Skeletal muscle tissue (tissue), 4 donors: Measurements from ENCODE around the gene ZNF366. TPM values are rescaled to one million over a fixed set of nuclear protein-coding genes. Genes with fewer than 3 reads are reported as not detected.
A peak's percentile ranks its signal among the peaks of the same experiment; 100 is the strongest.
"Not testable (repeated sequence)": the region's sequence is repeated elsewhere in the genome, so short reads cannot be mapped to it uniquely, and the experiment has no call there.

Experiments used
- H3K27ac ChIP-seq: one replicate; pipeline ENCODE4 v1.7.0; 2013; ENCODE audit warnings: mild to moderate bottlenecking, low read depth, low read length, inconsistent platforms
- H3K27me3 ChIP-seq, 3 donors: one replicate each; pipeline ENCODE4 v1.7.0; 2013; ENCODE audit warnings: low read length in 3 of 3; ENCODE audit not compliant: control insufficient read depth in 3 of 3, insufficient read depth in 3 of 3
- H3K36me3 ChIP-seq, 3 donors: one replicate each; pipeline ENCODE4 v1.7.0; 2013; ENCODE audit warnings: low read length in 3 of 3; ENCODE audit not compliant: control insufficient read depth in 3 of 3, insufficient read depth in 3 of 3
- H3K4me1 ChIP-seq, 3 donors: one replicate each; pipeline ENCODE4 v1.7.0; 2013; ENCODE audit warnings: low read length in 3 of 3, mild to moderate bottlenecking in 3 of 3; ENCODE audit not compliant: control insufficient read depth in 3 of 3, insufficient read depth in 3 of 3
- H3K4me3 ChIP-seq, 3 donors: one replicate each; pipeline ENCODE4 v1.7.0; 2013; ENCODE audit warnings: low read length in 3 of 3
- H3K9ac ChIP-seq, 3 donors: one replicate each; pipeline ENCODE4 v1.7.0; 2013; ENCODE audit warnings: low read length in 3 of 3, mild to moderate bottlenecking in 3 of 3, moderate library complexity in 2 of 3, low read depth in 1 of 3
- H3K9me3 ChIP-seq, 3 donors: one replicate each; pipeline ENCODE4 v1.7.0; 2013; ENCODE audit warnings: low read length in 3 of 3; ENCODE audit not compliant: control insufficient read depth in 3 of 3
- total RNA-seq: library from RNA; depleted of rRNA; stranded (reverse); fragments of >200 nt; gene quantifications from one replicate; pipeline ENCODE4 v1.2.3, GENCODE V29; 2014
- donor health status: Osteomylitis.

Gene ZNF366
- total RNA-seq, 1 donor from 2014 or later: 1.6 TPM

DNA sequence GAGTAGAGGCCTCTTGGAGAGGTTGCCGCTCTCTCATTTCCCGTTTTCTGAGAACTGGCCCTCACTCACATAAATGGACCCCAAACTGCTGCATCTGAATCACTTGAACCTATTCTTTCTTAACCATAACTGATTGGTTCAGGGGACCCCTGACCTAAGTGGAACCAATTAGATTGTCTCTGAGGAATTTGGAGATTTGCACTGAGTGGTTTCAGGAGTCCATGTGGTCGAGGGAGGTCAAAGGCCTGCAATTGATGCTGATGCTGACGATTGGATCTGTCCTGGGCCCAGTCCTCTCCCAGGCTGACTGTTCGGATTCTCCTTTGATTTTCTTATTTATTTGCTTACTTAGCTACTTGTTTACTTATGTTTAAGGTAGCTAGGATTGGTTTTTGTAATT is 99.1 kb downstream of the ZNF366 start:
- Histone ChIP-seq H3K27ac (peak overlapping the region; percentile 31), H3K27me3 (no peaks in the 10 kb centered on the region), H3K4me1 (peaks cover 0 to 12% (median 3%) of the 10 kb centered on the region in 3 donors), H3K9me3 (peaks cover 0 to 2% (median 2%) of the 10 kb centered on the region in 3 donors), H3K9ac (no peak overlapping the region), H3K4me3 (no peak overlapping the region), H3K36me3 (no peaks in the 10 kb centered on the region)

GRCh38 chr5:72407541-72407940 is 99.7 kb downstream of the ZNF366 start:
- Histone ChIP-seq H3K36me3 (no peaks in the 10 kb centered on the region), H3K9ac (no peak overlapping the region), H3K9me3 (peaks cover 0 to 2% (median 2%) of the 10 kb centered on the region in 3 donors), H3K4me1 (peaks cover 0 to 14% (median 7%) of the 10 kb centered on the region in 3 donors), H3K27me3 (no peaks in the 10 kb centered on the region), H3K4me3 (no peak overlapping the region), H3K27ac (no peak overlapping the region)

DNA sequence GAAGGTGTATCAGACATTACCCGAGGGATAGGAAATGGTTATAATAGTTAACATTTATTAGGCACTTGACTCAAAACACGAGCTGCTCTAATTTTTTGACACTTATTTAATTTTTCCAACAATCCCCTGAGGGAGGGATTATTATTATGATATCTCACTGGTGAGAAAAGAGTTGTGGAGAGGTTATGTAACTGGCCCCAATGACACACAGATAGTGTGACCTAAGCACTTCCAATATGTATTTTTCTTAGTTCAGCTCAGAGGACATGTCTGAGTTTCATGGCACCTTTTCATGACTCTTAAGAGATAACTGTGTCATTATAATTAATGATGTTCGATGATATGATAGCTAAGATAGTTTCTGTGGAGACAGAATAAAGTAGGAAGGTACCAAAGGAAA is 100.1 kb downstream of the ZNF366 start:
- H3K9me3 ChIP-seq: peaks cover 0 to 4% (median 2%) of the 10 kb centered on the region in 3 donors
- H3K9ac ChIP-seq: no peak overlapping the region
- H3K27me3 ChIP-seq: no peaks in the 10 kb centered on the region
- H3K4me3 ChIP-seq: no peak overlapping the region
- H3K4me1 ChIP-seq: peaks cover 3 to 17% (median 12%) of the 10 kb centered on the region in 3 donors
- no peak overlapping the region for H3K27ac ChIP-seq
- no peaks in the 10 kb centered on the region for H3K36me3 ChIP-seq

DNA sequence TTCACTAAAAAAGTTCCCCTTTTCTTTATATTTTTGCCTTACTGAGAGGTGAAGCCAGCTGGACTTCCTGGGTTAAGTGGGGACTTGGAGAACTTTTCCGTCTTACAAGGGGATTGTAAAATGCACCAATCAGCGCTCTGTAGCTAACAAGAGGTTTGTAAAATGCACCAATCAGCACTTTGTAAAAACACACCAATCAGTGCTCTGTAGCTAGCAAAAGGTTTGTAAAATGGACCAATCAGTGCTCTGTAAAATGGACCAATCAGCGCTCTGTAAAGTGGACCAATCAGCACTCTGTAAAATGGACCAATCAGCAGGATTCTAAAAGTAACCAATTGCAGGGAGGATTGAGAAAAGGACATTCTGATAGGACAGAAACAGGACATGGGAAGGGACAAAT is 102.4 kb downstream of the ZNF366 start:
- not testable (repeated sequence) for H3K36me3 ChIP-seq, H3K9ac ChIP-seq, H3K4me3 ChIP-seq, H3K27ac ChIP-seq, H3K27me3 ChIP-seq
- H3K9me3 ChIP-seq: peaks cover 0 to 15% (median 9%) of the 10 kb centered on the region in 3 donors
- peaks cover 5 to 18% (median 17%) of the 10 kb centered on the region in 3 donors for H3K4me1 ChIP-seq

GRCh38 chr5:72402959-72403628 is 104.1 kb downstream of the ZNF366 start:
- no peak overlapping the region for H3K4me3 ChIP-seq
- H3K9me3 ChIP-seq: peaks cover 0 to 18% (median 9%) of the 10 kb centered on the region in 3 donors
- no peaks in the 10 kb centered on the region for H3K36me3 ChIP-seq
- peaks cover 5 to 16% (median 12%) of the 10 kb centered on the region in 3 donors for H3K4me1 ChIP-seq
- H3K27ac ChIP-seq: peak overlapping the region; percentile 31
- H3K9ac ChIP-seq: no peak overlapping the region
- H3K27me3 ChIP-seq: no peaks in the 10 kb centered on the region

DNA sequence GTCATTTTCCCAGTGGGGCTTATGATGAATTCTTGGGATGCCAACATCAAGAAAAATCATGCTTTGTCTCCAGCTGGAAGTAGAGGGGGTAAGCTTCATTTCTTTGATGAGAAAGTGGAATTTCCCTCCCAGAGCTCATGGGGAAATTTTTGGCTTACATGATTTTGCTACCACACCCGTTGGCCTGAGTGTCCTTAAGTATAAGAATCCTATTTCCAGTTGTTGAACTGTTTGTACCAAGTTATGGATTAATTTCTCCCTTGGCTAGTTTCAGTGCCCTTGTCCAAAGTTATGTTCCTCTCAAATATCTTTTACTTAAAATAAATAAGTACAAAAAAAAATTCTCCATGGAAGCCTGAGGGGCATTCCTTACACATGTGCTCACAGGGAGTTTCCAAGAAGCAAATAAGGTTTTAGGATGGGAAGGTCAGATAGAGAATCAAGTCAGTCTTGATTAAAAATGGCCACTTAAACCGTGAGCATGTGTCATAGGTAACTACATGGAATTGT is 104.8 kb downstream of the ZNF366 start:
- peaks cover 0 to 18% (median 9%) of the 10 kb centered on the region in 3 donors for H3K9me3 ChIP-seq
- H3K4me3 ChIP-seq: no peak overlapping the region
- H3K36me3 ChIP-seq: no peaks in the 10 kb centered on the region
- H3K27ac ChIP-seq: peak overlapping the region; percentile 31
- H3K4me1 ChIP-seq: peaks cover 5 to 15% (median 7%) of the 10 kb centered on the region in 3 donors
- H3K27me3 ChIP-seq: no peaks in the 10 kb centered on the region
- H3K9ac ChIP-seq: no peak overlapping the region

GRCh38 chr5:72400950-72401349 is 106.3 kb downstream of the ZNF366 start:
- H3K27me3 ChIP-seq: no peaks in the 10 kb centered on the region
- peaks cover 0 to 18% (median 9%) of the 10 kb centered on the region in 3 donors for H3K9me3 ChIP-seq
- H3K4me1 ChIP-seq: peaks cover 5 to 15% (median 7%) of the 10 kb centered on the region in 3 donors
- peak overlapping the region in 1 of 3 donors; percentile 39 for H3K4me3 ChIP-seq
- H3K27ac ChIP-seq: no peak overlapping the region
- no peaks in the 10 kb centered on the region for H3K36me3 ChIP-seq
- H3K9ac ChIP-seq: no peak overlapping the region

DNA sequence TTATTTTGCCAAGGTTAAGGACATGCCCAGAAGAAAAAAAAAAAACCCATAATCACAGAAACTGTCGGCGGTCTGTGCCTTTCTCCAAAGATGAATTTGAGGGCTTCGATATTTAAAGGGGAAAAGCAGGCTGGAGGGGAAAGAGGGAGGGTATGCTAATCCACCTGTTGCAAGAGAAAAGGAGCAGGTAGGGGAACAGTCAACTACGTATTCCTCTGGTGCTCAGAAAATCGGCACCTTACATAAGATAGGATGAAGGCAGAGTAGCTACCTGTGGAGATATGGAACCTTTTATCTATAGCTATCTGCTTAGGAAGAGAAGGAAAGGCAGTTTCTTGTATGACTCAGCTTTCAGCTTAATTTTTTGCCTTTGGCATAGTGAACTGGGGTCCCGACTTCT is 109.4 kb downstream of the ZNF366 start:
- Histone ChIP-seq H3K27me3 (no peaks in the 10 kb centered on the region), H3K4me1 (peaks cover 11 to 16% (median 11%) of the 10 kb centered on the region in 3 donors), H3K36me3 (no peaks in the 10 kb centered on the region), H3K9ac (no peak overlapping the region), H3K4me3 (no peak overlapping the region), H3K9me3 (peaks cover 0 to 16% (median 7%) of the 10 kb centered on the region in 3 donors), H3K27ac (no peak overlapping the region)

DNA sequence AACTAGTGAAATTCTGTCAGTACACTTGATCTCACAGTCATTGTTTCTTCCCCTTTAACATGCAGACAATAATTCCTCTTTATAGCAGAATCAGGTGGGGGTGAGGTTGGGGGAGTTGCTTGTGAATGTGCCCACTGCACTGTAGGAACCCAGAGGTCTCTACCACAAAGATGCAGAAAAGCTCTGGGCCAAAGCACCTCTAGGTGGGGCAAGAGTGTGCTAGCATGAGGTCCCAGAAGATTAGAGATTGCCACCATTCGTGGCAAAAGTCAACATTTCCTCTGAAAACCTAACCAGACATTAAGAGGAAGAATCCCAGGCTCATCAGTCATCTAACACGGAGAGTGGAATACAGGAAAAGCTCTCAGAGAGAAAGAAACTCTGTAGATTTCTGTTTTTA is 112.5 kb downstream of the ZNF366 start:
- Histone ChIP-seq H3K4me1 (peaks cover 19 to 29% (median 24%) of the 10 kb centered on the region in 3 donors), H3K27ac (no peak overlapping the region), H3K9ac (no peak overlapping the region), H3K4me3 (no peak overlapping the region), H3K9me3 (peaks cover 0 to 2% (median 0%) of the 10 kb centered on the region in 3 donors), H3K27me3 (no peaks in the 10 kb centered on the region), H3K36me3 (no peaks in the 10 kb centered on the region)

DNA sequence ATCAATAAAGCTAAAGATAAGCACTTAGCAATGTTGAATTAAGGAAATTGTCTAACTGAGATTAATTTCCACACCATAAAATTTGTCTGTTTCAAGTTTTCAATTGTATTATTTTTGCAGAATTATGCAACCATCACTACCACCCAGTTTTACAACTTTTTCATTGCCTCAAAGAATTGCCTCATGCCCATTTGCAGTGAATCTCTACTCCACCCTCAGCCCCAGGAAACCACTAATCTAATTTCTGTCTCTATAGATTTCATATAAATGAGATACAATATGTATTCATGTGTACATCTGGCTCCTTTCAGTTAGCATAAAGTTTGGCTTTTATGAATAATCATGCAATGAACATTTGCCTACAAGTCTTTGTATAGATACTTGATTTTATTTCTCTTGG is 114.2 kb downstream of the ZNF366 start:
- Histone ChIP-seq H3K36me3 (no peaks in the 10 kb centered on the region), H3K4me1 (peaks cover 30 to 41% (median 34%) of the 10 kb centered on the region in 3 donors), H3K27me3 (no peaks in the 10 kb centered on the region), H3K9ac (peak overlapping the region; percentile 11 to 40 (median 14)), H3K9me3 (no peaks in the 10 kb centered on the region), H3K4me3 (no peak overlapping the region), H3K27ac (peak overlapping the region; percentile 93)
